CD4-positive, alpha-beta memory T cell (primary cell): ENCODE results near the gene SHB. TPM values are rescaled to one million over a fixed set of nuclear protein-coding genes. Genes with fewer than 3 reads are reported as not detected.

Experiments
- CTCF ChIA-PET: fragments of 350-600 bp; sonication (Branson Sonifier 250); formaldehyde crosslinking; loops from one replicate; lab custom pipeline; 2021; ENCODE audit warnings: inconsistent platforms; ENCODE audit not compliant: partially characterized antibody; lab: Charles Lee
- POLR2A ChIA-PET: fragments of 350-600 bp; sonication (Branson Sonifier 250); formaldehyde crosslinking; loops from one replicate; lab custom pipeline; 2021; ENCODE audit not compliant: partially characterized antibody; lab: Charles Lee
- DNase-seq, 5 donors: peaks; one replicate each; pipeline versions ENCODE4 v3.0.0 to v3.0.0-alpha.2; 2020 to 2022; ENCODE audit warnings: mixed read lengths in 1 of 5
- H3K27ac ChIP-seq: one replicate; pipeline ENCODE4 v1.7.0; 2013; ENCODE audit warnings: low read depth, low read length
- H3K27me3 ChIP-seq: 2 replicates; pipeline ENCODE4 v1.7.0; 2013; ENCODE audit warnings: mild to moderate bottlenecking, low read length, moderate library complexity; ENCODE audit not compliant: insufficient read depth
- H3K36me3 ChIP-seq: 2 replicates; pipeline ENCODE4 v1.7.0; 2013; ENCODE audit warnings: mild to moderate bottlenecking, low read length, moderate library complexity; ENCODE audit not compliant: insufficient read depth
- H3K4me1 ChIP-seq: 2 replicates; pipeline ENCODE4 v1.7.0; 2013; ENCODE audit warnings: mild to moderate bottlenecking, low read length, moderate library complexity; ENCODE audit not compliant: insufficient read depth
- H3K4me3 ChIP-seq, 2 donors: one replicate each; pipeline ENCODE4 v1.7.0; 2013; ENCODE audit warnings: low read length in 2 of 2, mild to moderate bottlenecking in 1 of 2
- H3K9me3 ChIP-seq, 2 donors: one replicate each; pipeline ENCODE4 v1.7.0; 2013; ENCODE audit warnings: low read length in 2 of 2, control low read depth in 1 of 2; ENCODE audit not compliant: control insufficient read depth in 1 of 2
- H3K27ac Mint-ChIP-seq, 7 donors: one replicate each; pipeline ENCODE4 v1.8.0; 2020 to 2021; ENCODE audit warnings: mixed read lengths in 7 of 7, mild to moderate bottlenecking in 6 of 7, inconsistent platforms in 3 of 7, moderate library complexity in 3 of 7
- H3K27me3 Mint-ChIP-seq, 2 donors: one replicate each; pipeline ENCODE4 v1.8.0; 2020 to 2021; ENCODE audit warnings: mixed read lengths in 2 of 2
- H3K36me3 Mint-ChIP-seq, 2 donors: one replicate each; pipeline ENCODE4 v1.8.0; 2020 to 2021; ENCODE audit warnings: mixed read lengths in 2 of 2, inconsistent platforms in 1 of 2, mild to moderate bottlenecking in 1 of 2
- H3K4me1 Mint-ChIP-seq, 4 donors: one replicate each; pipeline ENCODE4 v1.8.0; 2020 to 2021; ENCODE audit warnings: mixed read lengths in 4 of 4, mild to moderate bottlenecking in 1 of 4
- H3K4me3 Mint-ChIP-seq, 8 donors: one replicate each; pipeline ENCODE4 v1.8.0; 2020 to 2021; ENCODE audit warnings: mixed read lengths in 8 of 8, mild to moderate bottlenecking in 7 of 8, moderate library complexity in 6 of 8, inconsistent platforms in 3 of 8
- H3K9me3 Mint-ChIP-seq, 8 donors: one replicate each; pipeline ENCODE4 v1.8.0; 2020 to 2021; ENCODE audit warnings: mixed read lengths in 8 of 8, mild to moderate bottlenecking in 5 of 8, inconsistent platforms in 3 of 8, moderate library complexity in 1 of 8
- intact Hi-C: fragments of 100-400 bp; cut with micrococcal nuclease; formaldehyde crosslinking; loops from one replicate; pipeline ENCODE4 v1.15.1; 2023
- polyA plus RNA-seq, 2 donors: library from polyadenylated mRNA; unstranded; fragments of 300-500 nt; fragmentation: Illumina TruSeq; gene quantifications; one replicate each; pipeline ENCODE4 v1.2.3, GENCODE V29; 2021
- total RNA-seq, 2 experiments: library from RNA; stranded (reverse); gene quantifications; one replicate each; pipeline ENCODE4 v1.2.3, GENCODE V29; 2021

Gene SHB
- total and polyA plus RNA-seq, 4 experiments from 2014 or later, result 0.10 to 1.3 (median 0.49) TPM

- Histone ChIP-seq H3K4me1 (no peaks in the 10 kb centered on the region), H3K27me3 (no peaks in the 10 kb centered on the region), H3K36me3 (no peaks in the 10 kb centered on the region), H3K27ac (no peak overlapping the region), H3K9me3 (no peaks in the 10 kb centered on the region), H3K4me3 (no peak overlapping the region)
- Mint-ChIP-seq H3K4me3 (no peak overlapping the region), H3K9me3 (no peaks in the 10 kb centered on the region), H3K27me3 (no peaks in the 10 kb centered on the region), H3K4me1 (no peaks in the 10 kb centered on the region), H3K36me3 (no peaks in the 10 kb centered on the region), H3K27ac (no peak overlapping the region)
- DNase-seq, result no peak
- POLR2A ChIA-PET, result no interaction called here
- intact Hi-C loops, result no loop called here
- CTCF ChIA-PET, result no interaction called here
Observed at GRCh38 chr9:37963936-37964739, 104.9 kb downstream of the SHB start.

GRCh38 chr9:37961351-37961750, 107.7 kb downstream of the SHB start:
- Mint-ChIP-seq H3K27me3 (no peaks in the 10 kb centered on the region), H3K27ac (no peak overlapping the region), H3K36me3 (no peaks in the 10 kb centered on the region), H3K4me1 (no peaks in the 10 kb centered on the region), H3K4me3 (no peak overlapping the region), H3K9me3 (no peaks in the 10 kb centered on the region)
- Histone ChIP-seq H3K9me3 (no peaks in the 10 kb centered on the region), H3K4me3 (no peak overlapping the region), H3K36me3 (no peaks in the 10 kb centered on the region), H3K4me1 (no peaks in the 10 kb centered on the region), H3K27me3 (no peaks in the 10 kb centered on the region), H3K27ac (no peak overlapping the region)
- intact Hi-C loops, result no loop called here
- CTCF ChIA-PET, result no interaction called here
- no peak for DNase-seq
- POLR2A ChIA-PET, result no interaction called here

GRCh38 chr9:37960631-37961030, 108.4 kb downstream of the SHB start:
- Mint-ChIP-seq H3K36me3 (no peaks in the 10 kb centered on the region), H3K4me1 (no peaks in the 10 kb centered on the region), H3K4me3 (no peak overlapping the region), H3K27ac (no peak overlapping the region), H3K9me3 (no peaks in the 10 kb centered on the region), H3K27me3 (no peaks in the 10 kb centered on the region)
- no peak overlapping the region for H3K4me3 ChIP-seq
- POLR2A ChIA-PET, result no interaction called here
- H3K9me3 ChIP-seq, result no peaks in the 10 kb centered on the region
- no peaks in the 10 kb centered on the region for H3K36me3 ChIP-seq
- no peaks in the 10 kb centered on the region for H3K27me3 ChIP-seq
- no peaks in the 10 kb centered on the region for H3K4me1 ChIP-seq
- intact Hi-C loops, result no loop called here
- H3K27ac ChIP-seq, result no peak overlapping the region
- DNase-seq, result no peak
- CTCF ChIA-PET, result no interaction called here

GRCh38 chr9:37959976-37960375, 109.1 kb downstream of the SHB start:
- H3K9me3 Mint-ChIP-seq, result no peaks in the 10 kb centered on the region
- no peaks in the 10 kb centered on the region for H3K9me3 ChIP-seq
- intact Hi-C loops, result no loop called here
- H3K36me3 ChIP-seq, result no peaks in the 10 kb centered on the region
- H3K36me3 Mint-ChIP-seq, result no peaks in the 10 kb centered on the region
- H3K27ac ChIP-seq, result no peak overlapping the region
- CTCF ChIA-PET, result no interaction called here
- POLR2A ChIA-PET, result no interaction called here
- H3K4me3 ChIP-seq, result no peak overlapping the region
- H3K27ac Mint-ChIP-seq, result no peak overlapping the region
- H3K27me3 Mint-ChIP-seq, result no peaks in the 10 kb centered on the region
- H3K4me1 Mint-ChIP-seq, result no peaks in the 10 kb centered on the region
- H3K4me1 ChIP-seq, result no peaks in the 10 kb centered on the region
- no peak overlapping the region for H3K4me3 Mint-ChIP-seq
- H3K27me3 ChIP-seq, result no peaks in the 10 kb centered on the region
- no peak for DNase-seq

- Histone ChIP-seq H3K36me3 (no peaks in the 10 kb centered on the region), H3K27ac (no peak overlapping the region), H3K9me3 (no peaks in the 10 kb centered on the region), H3K4me3 (no peak overlapping the region), H3K4me1 (no peaks in the 10 kb centered on the region), H3K27me3 (no peaks in the 10 kb centered on the region)
- ChIA-PET CTCF (no interaction called here), POLR2A (no interaction called here)
- H3K27ac Mint-ChIP-seq, result no peak overlapping the region
- intact Hi-C loops, result no loop called here
- no peak for DNase-seq
- H3K36me3 Mint-ChIP-seq, result no peaks in the 10 kb centered on the region
- no peaks in the 10 kb centered on the region for H3K27me3 Mint-ChIP-seq
- peaks cover 0 to 5% (median under 1%) of the 10 kb centered on the region in 4 donors for H3K4me1 Mint-ChIP-seq
- H3K9me3 Mint-ChIP-seq, result no peaks in the 10 kb centered on the region
- H3K4me3 Mint-ChIP-seq, result no peak overlapping the region
Observed at GRCh38 chr9:37958154-37958553, 110.9 kb downstream of the SHB start.

GRCh38 chr9:37957664-37957953, 111.4 kb downstream of the SHB start:
- Mint-ChIP-seq H3K27ac (no peak overlapping the region), H3K36me3 (no peaks in the 10 kb centered on the region), H3K27me3 (no peaks in the 10 kb centered on the region), H3K4me1 (peaks cover 0 to 7% (median under 1%) of the 10 kb centered on the region in 4 donors), H3K4me3 (no peak overlapping the region), H3K9me3 (no peaks in the 10 kb centered on the region)
- no peaks in the 10 kb centered on the region for H3K36me3 ChIP-seq
- H3K27ac ChIP-seq, result no peak overlapping the region
- CTCF ChIA-PET, result no interaction called here
- DNase-seq, result no peak
- intact Hi-C loops, result no loop called here
- no peaks in the 10 kb centered on the region for H3K9me3 ChIP-seq
- H3K4me1 ChIP-seq, result no peaks in the 10 kb centered on the region
- POLR2A ChIA-PET, result no interaction called here
- no peak overlapping the region for H3K4me3 ChIP-seq
- H3K27me3 ChIP-seq, result no peaks in the 10 kb centered on the region

- no peak for DNase-seq
- CTCF ChIA-PET, result no interaction called here
Observed at GRCh38 chr9:37956904-37957663, 111.9 kb downstream of the SHB start.

More at GRCh38 chr9:37956904-37957663, 111.9 kb downstream of the SHB start:
- Histone ChIP-seq H3K27ac (no peak overlapping the region), H3K4me3 (no peak overlapping the region), H3K36me3 (no peaks in the 10 kb centered on the region), H3K4me1 (no peaks in the 10 kb centered on the region), H3K27me3 (no peaks in the 10 kb centered on the region), H3K9me3 (no peaks in the 10 kb centered on the region)
- intact Hi-C loops, result no loop called here
- H3K4me1 Mint-ChIP-seq, result peaks cover 0 to 7% (median under 1%) of the 10 kb centered on the region in 4 donors
- H3K36me3 Mint-ChIP-seq, result no peaks in the 10 kb centered on the region
- no peaks in the 10 kb centered on the region for H3K9me3 Mint-ChIP-seq
- POLR2A ChIA-PET, result no interaction called here
- H3K27me3 Mint-ChIP-seq, result no peaks in the 10 kb centered on the region
- no peak overlapping the region for H3K4me3 Mint-ChIP-seq
- H3K27ac Mint-ChIP-seq, result no peak overlapping the region
